Measurements from ENCODE around the gene ARL17B.
A peak's percentile ranks its signal among the peaks of the same experiment; 100 is the strongest.
"Not testable (repeated sequence)": the region's sequence is repeated elsewhere in the genome, so short reads cannot be mapped to it uniquely, and the experiment has no call there.

ARL17B gene

GRCh38 chr17:46252804-46253203, 108.8 kb downstream of the ARL17B start:
- not testable (repeated sequence) for DNase-seq (ENCODE audit: extremely low read depth in 1 of 2, low read depth in 1 of 2)

DNA sequence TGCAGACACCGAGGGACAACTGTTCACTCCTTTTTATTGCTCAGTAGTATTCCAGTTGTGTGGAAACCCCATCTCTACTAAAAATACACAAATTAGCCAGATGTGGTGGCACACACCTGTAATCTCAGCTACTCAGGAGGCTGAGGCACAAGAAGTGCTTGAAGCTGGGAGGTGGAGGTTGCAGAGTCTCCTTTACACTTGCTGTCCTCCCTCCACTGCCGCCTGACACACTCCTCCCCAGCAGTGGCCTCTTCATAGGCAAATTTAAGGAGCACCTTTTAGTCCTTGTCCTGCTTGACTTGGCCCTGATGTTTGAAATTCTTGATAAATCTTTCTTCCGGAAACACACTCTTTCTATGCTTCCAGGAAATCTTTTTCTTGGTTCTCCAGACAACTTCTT, 112.4 kb downstream of the ARL17B start:
- DNase-seq (ENCODE audit: extremely low read depth in 1 of 2, low read depth in 1 of 2) = not testable (repeated sequence)

GRCh38 chr17:46244949-46245768, 116.4 kb downstream of the ARL17B start:
- not testable (repeated sequence) for DNase-seq (ENCODE audit: extremely low read depth in 1 of 2, low read depth in 1 of 2)

GRCh38 chr17:46244339-46244913, 117.1 kb downstream of the ARL17B start:
- not testable (repeated sequence) for DNase-seq (ENCODE audit: extremely low read depth in 1 of 2, low read depth in 1 of 2)

GRCh38 chr17:46243928-46244327, 117.6 kb downstream of the ARL17B start:
- DNase-seq (ENCODE audit: extremely low read depth in 1 of 2, low read depth in 1 of 2) = not testable (repeated sequence)

DNA sequence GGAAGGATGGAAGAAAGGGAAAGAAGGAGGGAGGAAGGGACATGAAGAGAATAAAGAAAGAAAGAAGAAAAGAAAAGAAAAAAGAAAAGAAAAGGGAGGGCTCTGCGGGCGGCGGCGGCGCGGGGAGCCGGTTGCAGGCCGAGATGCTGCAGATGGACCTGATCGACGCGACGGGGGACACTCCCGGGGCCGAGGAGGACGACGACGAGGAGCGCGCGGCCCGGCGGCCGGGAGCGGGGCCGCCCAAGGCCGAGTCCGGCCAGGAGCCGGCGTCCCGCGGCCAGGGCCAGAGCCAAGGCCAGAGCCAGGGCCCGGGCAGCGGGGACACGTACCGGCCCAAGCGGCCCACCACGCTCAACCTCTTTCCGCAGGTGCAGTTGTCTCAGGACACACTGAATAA, 118.1 kb downstream of the ARL17B start:
- DNase-seq (ENCODE audit: extremely low read depth in 1 of 2, low read depth in 1 of 2) = not testable (repeated sequence)

GRCh38 chr17:46231359-46231758, 130.2 kb downstream of the ARL17B start:
- not testable (repeated sequence) for DNase-seq (ENCODE audit: extremely low read depth in 1 of 2, low read depth in 1 of 2)

GRCh38 chr17:46225274-46225794, 136.2 kb downstream of the ARL17B start:
- DNase-seq (ENCODE audit: extremely low read depth in 1 of 2, low read depth in 1 of 2) = peak; percentile 82 to 92

GRCh38 chr17:46224864-46225263, 136.7 kb downstream of the ARL17B start:
- not testable (repeated sequence) for DNase-seq (ENCODE audit: extremely low read depth in 1 of 2, low read depth in 1 of 2)

Data from stimulated activated CD8-positive, alpha-beta memory T cell treated with anti-CD3 and anti-CD28 coated beads, Interleukin-7, amount 100 ng/mL, for 48 hours (primary cell).